HCT116 (cell line): ENCODE measurements around the gene SLC7A8. TPM values are rescaled to one million over a fixed set of nuclear protein-coding genes. Genes with fewer than 3 reads are reported as not detected.

Experiments
- ATAC-seq: fragments of 200-7000 bp; cut with Tn5 transposase; 2 replicates; pipeline ENCODE4 v1.9.1; 2020; ENCODE audit warnings: mild to moderate bottlenecking, moderate library complexity
- BruUV-seq: library from RNA; stranded (reverse); fragments of 400-500 nt; replicated peaks from 2 replicates; lab custom pipeline; 2021; lab: Mats Ljungman, UMichigan
- CTCF ChIA-PET: fragments of 300-600 bp; sonication (Branson Sonifier 250); formaldehyde crosslinking; loops from one replicate; lab custom pipeline; 2021; ENCODE audit warnings: antibody characterized with exemption; lab: Charles Lee
- POLR2A ChIA-PET: fragments of 300-600, 350-600 bp; sonication (Branson Sonifier 250); formaldehyde crosslinking; loops from one replicate; lab custom pipeline; 2021; ENCODE audit warnings: antibody characterized with exemption; lab: Charles Lee
- RAD21 ChIA-PET, 2 experiments: fragments of 300-600 bp; sonication (Branson Sonifier 250); formaldehyde crosslinking; loops; one replicate each; lab custom pipeline; 2023; ENCODE audit warnings: low total read pairs in 2 of 2; ENCODE audit not compliant: uncharacterized antibody in 2 of 2, unreplicated experiment in 2 of 2, low non-redundant PET in 1 of 2; lab: Charles Lee
- DNase-seq: peaks from one replicate; pipeline ENCODE4 v3.0.0-alpha.2; 2010; ENCODE audit warnings: low read depth, low spot score
- H2AFZ ChIP-seq: fragments of 200-600 bp; shearing (Covaris generic), sonication (generic); 2 replicates; pipeline ENCODE4 v1.6.1; 2017; ENCODE audit warnings: low read depth, mixed run types, mixed read lengths, antibody characterized with exemption, low read length; ENCODE audit not compliant: poor library complexity, severe bottlenecking
- H3K27ac ChIP-seq: 2 replicates; pipeline ENCODE4 v1.5.1; 2012; ENCODE audit warnings: low read depth, low read length
- H3K27me3 ChIP-seq: fragments of 200-600 bp; sonication (generic); 2 replicates; pipeline ENCODE4 v1.6.1; 2016; ENCODE audit warnings: mixed run types, low read length, mixed read lengths; ENCODE audit not compliant: insufficient read depth
- H3K36me3 ChIP-seq, 2 experiments: fragments of 200-500 bp in 1 of 2; fragments of 200-600 bp in 1 of 2; sonication (Bioruptor generic) in 1 of 2; sonication (generic) in 1 of 2; 2 replicates each; pipeline versions ENCODE4 v1.5.1 to v1.6.1; 2014 to 2016; ENCODE audit warnings: low read length in 2 of 2, inconsistent platforms in 1 of 2, mixed read lengths in 1 of 2, mixed run types in 1 of 2; ENCODE audit not compliant: insufficient read depth in 2 of 2, control insufficient read depth in 1 of 2
- H3K4me1 ChIP-seq, 2 experiments: fragments of 200-600 bp in 1 of 2; sonication (generic) in 1 of 2; 2 replicates each; pipeline versions ENCODE4 v1.5.1 to v1.6.1; 2012 to 2017; ENCODE audit warnings: low read length in 2 of 2, inconsistent platforms in 1 of 2, mild to moderate bottlenecking in 1 of 2, mixed read lengths in 1 of 2, mixed run types in 1 of 2, moderate library complexity in 1 of 2; ENCODE audit not compliant: insufficient read depth in 2 of 2, control insufficient read depth in 1 of 2
- H3K4me2 ChIP-seq: fragments of 200-600 bp; sonication (generic); 2 replicates; pipeline ENCODE4 v1.6.1; 2017; ENCODE audit warnings: mixed run types, low read length, mixed read lengths
- H3K4me3 ChIP-seq, 2 experiments: fragments of 200-600 bp in 1 of 2; sonication (generic) in 1 of 2; replicated peaks in 1 of 2; 2 replicates each; pipeline ENCODE4 v1.5.1; 2011 to 2016; ENCODE audit warnings: low read length in 2 of 2, control low read depth in 1 of 2, low read depth in 1 of 2, mild to moderate bottlenecking in 1 of 2, mixed read lengths in 1 of 2, mixed run types in 1 of 2
- H3K79me2 ChIP-seq: fragments of 200-600 bp; sonication (generic); 2 replicates; pipeline ENCODE4 v1.6.1; 2017; ENCODE audit warnings: mild to moderate bottlenecking, mixed run types, low read length, moderate library complexity, mixed read lengths; ENCODE audit not compliant: insufficient read depth
- H3K9ac ChIP-seq: fragments of 200-600 bp; sonication (generic); 2 replicates; pipeline ENCODE4 v1.6.1; 2016; ENCODE audit warnings: low read length, mixed read lengths
- H3K9me2 ChIP-seq: fragments of 200-600 bp; sonication (generic), shearing (Covaris generic); 2 replicates; pipeline ENCODE4 v1.6.1; 2017; ENCODE audit warnings: mixed run types, mild to moderate bottlenecking, moderate library complexity; ENCODE audit not compliant: insufficient read depth
- H3K9me3 ChIP-seq, 2 experiments: fragments of 200-500 bp in 1 of 2; fragments of 200-600 bp in 1 of 2; sonication (Bioruptor generic) in 1 of 2; sonication (generic) in 1 of 2; 2 replicates each; pipeline ENCODE4 v1.6.1; 2014 to 2017; ENCODE audit warnings: low read length in 2 of 2, mixed read lengths in 2 of 2, inconsistent platforms in 1 of 2, low read depth in 1 of 2, mild to moderate bottlenecking in 1 of 2, mixed run types in 1 of 2, moderate library complexity in 1 of 2; ENCODE audit not compliant: control insufficient read depth in 1 of 2, insufficient read depth in 1 of 2
- H4K20me1 ChIP-seq: fragments of 200-600 bp; sonication (generic), shearing (Covaris generic); 2 replicates; pipeline ENCODE4 v1.6.1; 2017; ENCODE audit warnings: mixed run types, mild to moderate bottlenecking, moderate library complexity; ENCODE audit not compliant: insufficient read depth
- CEBPB ChIP-seq: IDR thresholded peaks from 2 replicates; pipeline ENCODE4 v1.6.1; 2012; ENCODE audit warnings: low read depth
- EGR1 ChIP-seq: IDR thresholded peaks from 2 replicates; pipeline ENCODE4 v1.6.1; 2012; ENCODE audit warnings: low read depth
- EZH2phosphoT487 ChIP-seq: fragments of 200-600 bp; IDR thresholded peaks from 2 replicates; pipeline ENCODE4 v1.6.1; 2018; ENCODE audit warnings: antibody characterized with exemption, borderline replicate concordance
- FOSL1 ChIP-seq: IDR thresholded peaks from 2 replicates; pipeline ENCODE4 v1.6.1; 2012; ENCODE audit warnings: low read depth
- POLR2AphosphoS5 ChIP-seq: IDR thresholded peaks from 2 replicates; pipeline ENCODE4 v1.6.1; 2011; ENCODE audit warnings: mild to moderate bottlenecking, low read depth, low read length, moderate library complexity
- SP1 ChIP-seq: IDR thresholded peaks from 2 replicates; pipeline ENCODE4 v1.6.1; 2012; ENCODE audit warnings: low read depth
- SRF ChIP-seq: IDR thresholded peaks from 2 replicates; pipeline ENCODE4 v1.6.1; 2012; ENCODE audit warnings: low read depth
- YY1 ChIP-seq: IDR thresholded peaks from 2 replicates; pipeline ENCODE4 v1.6.1; 2011; ENCODE audit warnings: low read length, low read depth, moderate library complexity, mild to moderate bottlenecking; ENCODE audit not compliant: insufficient replicate concordance; ENCODE audit errors: extremely low read depth
- intact Hi-C: fragments of 100-400 bp; cut with micrococcal nuclease; formaldehyde crosslinking; loops from 2 replicates; pipeline ENCODE4 v1.10.0; 2022
- total RNA-seq: library from RNA; stranded (reverse); gene quantifications from one replicate; pipeline ENCODE4 v1.2.1, GENCODE V29; 2021; ENCODE audit not compliant: unreplicated experiment
- TF ChIP-seq, protein P1 (sequence below): IDR thresholded peaks from 2 replicates; pipeline ENCODE4 v1.6.1; 2012; ENCODE audit warnings: low read depth
- TF ChIP-seq, protein P2 (sequence below): IDR thresholded peaks from 2 replicates; pipeline ENCODE4 v1.6.1; 2012
- TF ChIP-seq, protein P3 (sequence below): IDR thresholded peaks from 2 replicates; pipeline ENCODE4 v1.6.1; 2011; ENCODE audit warnings: mild to moderate bottlenecking, low read length, moderate library complexity; ENCODE audit not compliant: insufficient replicate concordance; ENCODE audit errors: extremely low read depth

The SLC7A8 gene
- total RNA-seq, 1 experiment from 2014 or later, result 5.3 TPM

DNA sequence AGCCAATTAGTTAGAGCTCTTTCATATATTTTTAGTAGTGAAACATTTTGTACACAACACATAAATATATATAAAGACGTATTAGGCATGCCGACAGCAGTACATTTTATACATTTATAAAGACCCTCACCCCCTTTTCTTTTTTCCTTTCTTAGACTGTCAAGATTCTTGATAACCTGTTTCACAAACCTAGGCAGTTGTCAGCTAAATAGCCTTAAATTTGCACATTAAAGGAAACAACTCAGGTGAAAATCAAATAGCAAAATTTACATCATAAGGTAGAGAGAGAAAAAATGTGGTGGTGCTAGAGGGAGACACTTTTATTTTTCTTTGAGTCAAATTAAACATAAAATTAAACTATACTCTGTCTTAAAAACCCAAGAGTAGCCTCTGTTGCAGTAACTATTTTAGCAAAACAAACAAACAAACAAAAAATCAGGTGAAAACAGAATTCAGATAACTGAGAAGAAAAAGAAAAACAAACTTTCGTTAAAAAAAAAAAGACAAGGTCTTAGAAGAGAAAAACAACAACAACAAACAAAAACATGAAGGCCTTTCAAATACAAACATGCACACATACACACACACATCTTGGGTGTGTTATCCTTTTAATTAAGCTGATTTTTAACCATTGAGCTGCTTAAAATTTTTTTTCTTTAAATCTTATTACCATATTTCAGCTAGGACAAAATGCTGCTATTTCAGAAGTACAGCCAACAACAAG lies 23.1 kb upstream of the SLC7A8 start:
- POLR2A ChIA-PET, result no interaction called here
- CTCF ChIA-PET, result interaction anchor here (1.2 kb wide), 1 partner anchor 220 kb away, joined by 3 read pairs; no protein-coding TSS in a partner anchor
- H3K4me3 ChIP-seq, result no peak overlapping the region
- H4K20me1 ChIP-seq, result no peaks in the 10 kb centered on the region
- TF ChIP-seq FOSL1, result no peak
- TF ChIP-seq EGR1, result no peak
- TF ChIP-seq SP1, result no peak
- no peak for TF ChIP-seq EZH2phosphoT487
- TF ChIP-seq, protein P1, sequence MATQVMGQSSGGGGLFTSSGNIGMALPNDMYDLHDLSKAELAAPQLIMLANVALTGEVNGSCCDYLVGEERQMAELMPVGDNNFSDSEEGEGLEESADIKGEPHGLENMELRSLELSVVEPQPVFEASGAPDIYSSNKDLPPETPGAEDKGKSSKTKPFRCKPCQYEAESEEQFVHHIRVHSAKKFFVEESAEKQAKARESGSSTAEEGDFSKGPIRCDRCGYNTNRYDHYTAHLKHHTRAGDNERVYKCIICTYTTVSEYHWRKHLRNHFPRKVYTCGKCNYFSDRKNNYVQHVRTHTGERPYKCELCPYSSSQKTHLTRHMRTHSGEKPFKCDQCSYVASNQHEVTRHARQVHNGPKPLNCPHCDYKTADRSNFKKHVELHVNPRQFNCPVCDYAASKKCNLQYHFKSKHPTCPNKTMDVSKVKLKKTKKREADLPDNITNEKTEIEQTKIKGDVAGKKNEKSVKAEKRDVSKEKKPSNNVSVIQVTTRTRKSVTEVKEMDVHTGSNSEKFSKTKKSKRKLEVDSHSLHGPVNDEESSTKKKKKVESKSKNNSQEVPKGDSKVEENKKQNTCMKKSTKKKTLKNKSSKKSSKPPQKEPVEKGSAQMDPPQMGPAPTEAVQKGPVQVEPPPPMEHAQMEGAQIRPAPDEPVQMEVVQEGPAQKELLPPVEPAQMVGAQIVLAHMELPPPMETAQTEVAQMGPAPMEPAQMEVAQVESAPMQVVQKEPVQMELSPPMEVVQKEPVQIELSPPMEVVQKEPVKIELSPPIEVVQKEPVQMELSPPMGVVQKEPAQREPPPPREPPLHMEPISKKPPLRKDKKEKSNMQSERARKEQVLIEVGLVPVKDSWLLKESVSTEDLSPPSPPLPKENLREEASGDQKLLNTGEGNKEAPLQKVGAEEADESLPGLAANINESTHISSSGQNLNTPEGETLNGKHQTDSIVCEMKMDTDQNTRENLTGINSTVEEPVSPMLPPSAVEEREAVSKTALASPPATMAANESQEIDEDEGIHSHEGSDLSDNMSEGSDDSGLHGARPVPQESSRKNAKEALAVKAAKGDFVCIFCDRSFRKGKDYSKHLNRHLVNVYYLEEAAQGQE, result no peak
- TF ChIP-seq, protein P2, sequence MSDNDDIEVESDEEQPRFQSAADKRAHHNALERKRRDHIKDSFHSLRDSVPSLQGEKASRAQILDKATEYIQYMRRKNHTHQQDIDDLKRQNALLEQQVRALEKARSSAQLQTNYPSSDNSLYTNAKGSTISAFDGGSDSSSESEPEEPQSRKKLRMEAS, result no peak
- TF ChIP-seq CEBPB, result no peak
- TF ChIP-seq YY1, result no peak
- TF ChIP-seq, protein P3, sequence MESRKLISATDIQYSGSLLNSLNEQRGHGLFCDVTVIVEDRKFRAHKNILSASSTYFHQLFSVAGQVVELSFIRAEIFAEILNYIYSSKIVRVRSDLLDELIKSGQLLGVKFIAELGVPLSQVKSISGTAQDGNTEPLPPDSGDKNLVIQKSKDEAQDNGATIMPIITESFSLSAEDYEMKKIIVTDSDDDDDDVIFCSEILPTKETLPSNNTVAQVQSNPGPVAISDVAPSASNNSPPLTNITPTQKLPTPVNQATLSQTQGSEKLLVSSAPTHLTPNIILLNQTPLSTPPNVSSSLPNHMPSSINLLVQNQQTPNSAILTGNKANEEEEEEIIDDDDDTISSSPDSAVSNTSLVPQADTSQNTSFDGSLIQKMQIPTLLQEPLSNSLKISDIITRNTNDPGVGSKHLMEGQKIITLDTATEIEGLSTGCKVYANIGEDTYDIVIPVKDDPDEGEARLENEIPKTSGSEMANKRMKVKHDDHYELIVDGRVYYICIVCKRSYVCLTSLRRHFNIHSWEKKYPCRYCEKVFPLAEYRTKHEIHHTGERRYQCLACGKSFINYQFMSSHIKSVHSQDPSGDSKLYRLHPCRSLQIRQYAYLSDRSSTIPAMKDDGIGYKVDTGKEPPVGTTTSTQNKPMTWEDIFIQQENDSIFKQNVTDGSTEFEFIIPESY, result no peak
- TF ChIP-seq SRF, result no peak
- no peak for TF ChIP-seq POLR2AphosphoS5
- ATAC-seq (no peak), DNase-seq (no peak)
- H3K4me2 ChIP-seq, result no peak overlapping the region
- no peaks in the 10 kb centered on the region for H3K36me3 ChIP-seq
- H3K4me1 ChIP-seq, result no peaks in the 10 kb centered on the region
- H3K9ac ChIP-seq, result no peak overlapping the region
- H3K27me3 ChIP-seq, result no peaks in the 10 kb centered on the region
- H2AFZ ChIP-seq, result no peak overlapping the region
- H3K79me2 ChIP-seq, result no peaks in the 10 kb centered on the region
- H3K9me2 ChIP-seq, result no peaks in the 10 kb centered on the region
- RAD21 ChIA-PET, result no interaction called here
- intact Hi-C loops, result no loop called here
- no peak overlapping the region for H3K27ac ChIP-seq
- BruUV-seq, result no TSS peak
- no peaks in the 10 kb centered on the region for H3K9me3 ChIP-seq
